ENCODE data around the gene PINLYP.

DNA sequence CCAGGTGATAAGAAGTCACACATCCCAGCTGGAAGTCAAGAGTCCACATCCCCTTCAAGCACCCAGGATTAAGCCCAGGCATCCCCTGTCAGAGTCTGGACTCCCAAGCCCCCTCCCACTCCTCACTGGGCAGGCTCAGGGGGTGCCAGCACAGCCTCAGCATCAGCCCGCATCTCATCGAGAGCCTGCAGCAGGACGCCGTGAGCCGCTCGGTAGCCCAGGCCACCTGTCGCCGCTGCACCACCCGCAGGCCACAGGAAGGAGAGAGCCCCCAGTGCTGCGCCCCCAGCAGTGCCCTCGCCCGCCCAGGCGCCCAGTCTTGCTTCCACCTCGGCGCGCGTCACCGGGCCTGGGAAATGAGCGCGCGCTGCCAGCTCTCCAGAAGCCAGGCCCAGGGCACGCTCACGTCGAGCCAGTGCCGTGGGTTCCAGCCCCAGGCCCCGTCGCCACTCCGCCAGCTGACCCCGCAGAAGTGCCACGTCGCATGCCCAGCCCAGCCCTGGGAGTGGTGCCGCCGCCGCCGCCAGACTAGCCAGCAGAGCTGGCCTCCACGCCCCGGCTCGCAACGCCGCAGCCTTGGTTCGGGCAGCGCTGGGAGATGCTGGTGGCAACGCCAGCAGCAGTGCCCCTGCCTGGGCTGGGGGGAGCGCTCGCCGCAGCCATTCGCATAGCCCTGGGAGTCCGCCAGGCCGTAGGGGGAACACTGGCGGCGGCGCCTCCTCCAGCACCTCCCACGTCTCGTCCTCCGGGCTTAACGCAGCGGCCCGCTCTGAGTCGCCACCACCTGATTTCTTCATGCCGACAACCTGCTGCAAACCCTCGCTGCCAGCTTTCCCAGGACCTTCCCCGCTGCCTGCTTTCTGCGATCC, 16.5 kb downstream of the PINLYP start:
- TF ChIP-seq POLR2A (IDR thresholded peaks at IDR 0.05; ENCODE audit: low read length) (no peak), GATA1 (IDR thresholded peaks at IDR 0.05; ENCODE audit: low read depth, low read length) (no peak)
